Mesothelial cell of epicardium (in vitro differentiated cells): ENCODE results near the gene PTPRH. TPM values are rescaled to one million over a fixed set of nuclear protein-coding genes. Genes with fewer than 3 reads are reported as not detected.

ENCODE experiments used
- DNase-seq, 2 experiments: peaks; one replicate each; pipeline ENCODE4 v3.0.0; 2021; ENCODE audit warnings: low spot score in 2 of 2; ENCODE audit not compliant: unreplicated experiment in 2 of 2
- H3K27ac Mint-ChIP-seq: 2 replicates; pipeline ENCODE4 v1.8.0; 2021; ENCODE audit warnings: mixed read lengths
- H3K27me3 Mint-ChIP-seq: 2 replicates; pipeline ENCODE4 v1.8.0; 2021; ENCODE audit warnings: low read depth, mixed read lengths
- H3K36me3 Mint-ChIP-seq: 2 replicates; pipeline ENCODE4 v1.8.0; 2021; ENCODE audit warnings: mixed read lengths
- H3K4me1 Mint-ChIP-seq: 2 replicates; pipeline ENCODE4 v1.8.0; 2021; ENCODE audit warnings: mixed read lengths
- H3K4me3 Mint-ChIP-seq: 2 replicates; pipeline ENCODE4 v1.8.0; 2021; ENCODE audit warnings: mild to moderate bottlenecking, moderate library complexity, mixed read lengths
- H3K9me3 Mint-ChIP-seq: 2 replicates; pipeline ENCODE4 v1.8.0; 2021; ENCODE audit warnings: mixed read lengths
- CTCF ChIP-seq: fragments of 200-600 bp; sonication (generic); IDR thresholded peaks from one replicate; pipeline ENCODE4 v1.5.0; 2021; ENCODE audit warnings: antibody characterized with exemption; ENCODE audit not compliant: unreplicated experiment
- total RNA-seq: library from RNA; stranded (reverse); gene quantifications from 3 replicates; pipeline ENCODE4 v1.2.1, GENCODE V29; 2021

Gene PTPRH
- total RNA-seq, 1 donor from 2014 or later, result 10.4 TPM

- no peak for TF ChIP-seq CTCF
- H3K27ac Mint-ChIP-seq, result no peak overlapping the region
- H3K27me3 Mint-ChIP-seq, result peaks cover 16% of the 10 kb centered on the region
- H3K4me1 Mint-ChIP-seq, result no peaks in the 10 kb centered on the region
- peaks cover 15% of the 10 kb centered on the region for H3K36me3 Mint-ChIP-seq
- H3K4me3 Mint-ChIP-seq, result no peak overlapping the region
- no peaks in the 10 kb centered on the region for H3K9me3 Mint-ChIP-seq
- no peak for DNase-seq
These were observed 9.6 kb downstream of the PTPRH start for GRCh38 chr19:55199620-55200204.

GRCh38 chr19:55198651-55199050, 10.7 kb downstream of the PTPRH start:
- H3K36me3 Mint-ChIP-seq, result peaks cover 13% of the 10 kb centered on the region
- no peak overlapping the region for H3K4me3 Mint-ChIP-seq
- no peaks in the 10 kb centered on the region for H3K4me1 Mint-ChIP-seq
- H3K27ac Mint-ChIP-seq, result no peak overlapping the region
- no peaks in the 10 kb centered on the region for H3K9me3 Mint-ChIP-seq
- peaks cover 15% of the 10 kb centered on the region for H3K27me3 Mint-ChIP-seq
- no peak for DNase-seq
- no peak for TF ChIP-seq CTCF

- no peak for DNase-seq
- Mint-ChIP-seq H3K36me3 (peaks cover 12% of the 10 kb centered on the region), H3K4me3 (no peak overlapping the region), H3K4me1 (no peaks in the 10 kb centered on the region), H3K9me3 (no peaks in the 10 kb centered on the region), H3K27ac (no peak overlapping the region), H3K27me3 (peaks cover 18% of the 10 kb centered on the region)
- TF ChIP-seq CTCF, result no peak
These were observed 11.8 kb downstream of the PTPRH start for GRCh38 chr19:55197528-55197927.

DNA sequence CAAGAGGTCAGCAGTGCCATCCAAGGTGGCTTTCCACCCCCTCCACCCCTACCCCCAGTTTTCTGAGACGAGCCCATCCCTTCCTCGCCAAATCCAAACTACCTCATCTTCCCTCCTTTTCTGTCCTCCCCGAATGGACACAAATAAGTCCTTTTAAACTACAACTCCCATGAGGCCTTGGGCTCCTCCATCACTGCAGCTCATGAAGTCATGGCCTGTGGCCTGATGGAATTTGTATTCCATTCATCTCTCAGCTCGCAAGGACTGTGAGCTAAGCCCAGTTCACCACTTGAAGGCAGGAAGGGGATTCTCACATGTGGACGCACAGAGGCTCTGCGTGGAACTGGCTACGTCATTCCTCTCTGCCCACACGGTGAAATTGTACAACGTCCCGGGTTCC, 12.5 kb downstream of the PTPRH start:
- Mint-ChIP-seq H3K27me3 (peaks cover 19% of the 10 kb centered on the region), H3K9me3 (no peaks in the 10 kb centered on the region), H3K36me3 (peaks cover 6% of the 10 kb centered on the region), H3K4me3 (no peak overlapping the region), H3K27ac (no peak overlapping the region), H3K4me1 (no peaks in the 10 kb centered on the region)
- DNase-seq, result no peak
- TF ChIP-seq CTCF, result no peak

DNA sequence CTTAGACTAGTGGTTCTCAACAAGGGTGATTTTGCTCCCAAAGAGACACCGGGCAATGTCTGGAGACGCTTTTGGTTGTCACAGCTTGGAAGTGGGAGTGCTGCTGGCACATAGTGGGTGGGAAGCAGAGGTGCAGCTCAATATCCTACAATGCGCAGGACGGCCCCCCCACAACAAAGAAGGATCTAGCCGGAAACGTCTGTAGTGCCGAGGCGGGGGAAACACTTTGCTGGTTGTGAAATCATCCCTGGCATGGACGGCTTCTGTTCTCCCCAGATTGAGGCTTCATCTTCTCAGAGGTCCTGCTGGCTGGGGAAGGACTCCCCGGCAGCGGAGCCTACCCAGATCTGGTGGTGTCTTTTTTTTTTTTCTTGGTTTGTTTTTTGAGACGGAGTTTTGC, 15.8 kb downstream of the PTPRH start:
- Mint-ChIP-seq H3K27ac (no peak overlapping the region), H3K9me3 (no peaks in the 10 kb centered on the region), H3K36me3 (peaks cover 4% of the 10 kb centered on the region), H3K4me1 (no peaks in the 10 kb centered on the region), H3K27me3 (peaks cover 19% of the 10 kb centered on the region), H3K4me3 (no peak overlapping the region)
- no peak for DNase-seq
- TF ChIP-seq CTCF, result no peak

- peaks cover 41% of the 10 kb centered on the region for H3K27me3 Mint-ChIP-seq
- H3K4me1 Mint-ChIP-seq, result no peaks in the 10 kb centered on the region
- H3K9me3 Mint-ChIP-seq, result no peaks in the 10 kb centered on the region
- H3K27ac Mint-ChIP-seq, result no peak overlapping the region
- no peaks in the 10 kb centered on the region for H3K36me3 Mint-ChIP-seq
- no peak for DNase-seq
- no peak overlapping the region for H3K4me3 Mint-ChIP-seq
- TF ChIP-seq CTCF, result no peak
These were observed 19.9 kb downstream of the PTPRH start for GRCh38 chr19:55189403-55189835.
